ENCODE measurements around the gene SUPT4H1. TPM values are rescaled to one million over a fixed set of nuclear protein-coding genes. Genes with fewer than 3 reads are reported as not detected.

SUPT4H1 gene
- total RNA-seq, 1 experiment from 2014 or later, result 50.2 TPM

GRCh38 chr17:58332778-58333735 is 18.9 kb downstream of the SUPT4H1 start:
- H4K20me1 ChIP-seq (ENCODE audit: insufficient read depth, low read depth, low read length), result peaks cover 17% of the 10 kb centered on the region; the same call in 1 of the 2 replicates
- peak; percentile 94 for DNase-seq
- H3K27ac ChIP-seq (ENCODE audit: low read length), result peak overlapping the region; percentile 100
- H3K4me2 ChIP-seq (ENCODE audit: low read depth, low read length, poor library complexity, severe bottlenecking), result peak overlapping the region; percentile 92
- H3K9ac ChIP-seq (ENCODE audit: low read length), result peak overlapping the region; percentile 98
- H3K9me3 ChIP-seq (ENCODE audit: low read length), result no peaks in the 10 kb centered on the region
- H3K9me2 ChIP-seq (replicated peaks; ENCODE audit: insufficient read depth, low read length), result no peaks in the 10 kb centered on the region
- H3K4me1 ChIP-seq (ENCODE audit: low read length), result peaks cover 75% of the 10 kb centered on the region
- H2AFZ ChIP-seq (ENCODE audit: low read length), result no peak overlapping the region
- peaks cover 13% of the 10 kb centered on the region for H3K79me2 ChIP-seq (ENCODE audit: low read length)
- no peaks in the 10 kb centered on the region for H3K27me3 ChIP-seq (ENCODE audit: low read length)
- H3K36me3 ChIP-seq (ENCODE audit: insufficient read depth, low read length), result peaks cover 22% of the 10 kb centered on the region
- H3K4me3 ChIP-seq (ENCODE audit: low read length), result peak overlapping the region; percentile 88

- H2AFZ ChIP-seq (ENCODE audit: low read length), result no peak overlapping the region
- H3K9ac ChIP-seq (ENCODE audit: low read length), result peak overlapping the region; percentile 98
Measured at GRCh38 chr17:58331815-58332777, 19.9 kb downstream of the SUPT4H1 start.

GRCh38 chr17:58330997-58331814 is 20.8 kb downstream of the SUPT4H1 start:
- H3K36me3 ChIP-seq (ENCODE audit: insufficient read depth, low read length), result peaks cover 22% of the 10 kb centered on the region
- H3K4me1 ChIP-seq (ENCODE audit: low read length), result peaks cover 69% of the 10 kb centered on the region
- no peaks in the 10 kb centered on the region for H3K27me3 ChIP-seq (ENCODE audit: low read length)
- peak overlapping the region; percentile 100 for H3K27ac ChIP-seq (ENCODE audit: low read length)
- H3K4me3 ChIP-seq (ENCODE audit: low read length), result peak overlapping the region; percentile 88
- peak overlapping the region; percentile 94 for H3K9ac ChIP-seq (ENCODE audit: low read length)
- H4K20me1 ChIP-seq (ENCODE audit: insufficient read depth, low read depth, low read length), result peaks cover 17% of the 10 kb centered on the region; the same call in 1 of the 2 replicates
- peak; percentile 93 for DNase-seq
- no peak overlapping the region for H2AFZ ChIP-seq (ENCODE audit: low read length)
- no peaks in the 10 kb centered on the region for H3K9me2 ChIP-seq (replicated peaks; ENCODE audit: insufficient read depth, low read length)
- H3K4me2 ChIP-seq (ENCODE audit: low read depth, low read length, poor library complexity, severe bottlenecking), result peak overlapping the region; percentile 72
- H3K9me3 ChIP-seq (ENCODE audit: low read length), result no peaks in the 10 kb centered on the region
- peaks cover 13% of the 10 kb centered on the region for H3K79me2 ChIP-seq (ENCODE audit: low read length)

More at GRCh38 chr17:58331815-58332777, 19.9 kb downstream of the SUPT4H1 start:
- H3K79me2 ChIP-seq (ENCODE audit: low read length), result peaks cover 13% of the 10 kb centered on the region
- peak; percentile 99 for DNase-seq
- no peaks in the 10 kb centered on the region for H3K9me3 ChIP-seq (ENCODE audit: low read length)
- no peaks in the 10 kb centered on the region for H3K27me3 ChIP-seq (ENCODE audit: low read length)
- peak overlapping the region; percentile 100 for H3K27ac ChIP-seq (ENCODE audit: low read length)
- peaks cover 22% of the 10 kb centered on the region for H3K36me3 ChIP-seq (ENCODE audit: insufficient read depth, low read length)
- no peaks in the 10 kb centered on the region for H3K9me2 ChIP-seq (replicated peaks; ENCODE audit: insufficient read depth, low read length)
- H3K4me3 ChIP-seq (ENCODE audit: low read length), result peak overlapping the region; percentile 88
- peak overlapping the region; percentile 92 for H3K4me2 ChIP-seq (ENCODE audit: low read depth, low read length, poor library complexity, severe bottlenecking)
- H3K4me1 ChIP-seq (ENCODE audit: low read length), result peaks cover 76% of the 10 kb centered on the region
- peaks cover 17% of the 10 kb centered on the region; the same call in 1 of the 2 replicates for H4K20me1 ChIP-seq (ENCODE audit: insufficient read depth, low read depth, low read length)

GRCh38 chr17:58330538-58330996 is 21.4 kb downstream of the SUPT4H1 start:
- Histone ChIP-seq H3K9me3 (ENCODE audit: low read length) (no peaks in the 10 kb centered on the region), H3K4me1 (ENCODE audit: low read length) (peaks cover 67% of the 10 kb centered on the region), H3K27ac (ENCODE audit: low read length) (peak overlapping the region; percentile 100), H3K79me2 (ENCODE audit: low read length) (peaks cover 13% of the 10 kb centered on the region), H4K20me1 (ENCODE audit: insufficient read depth, low read depth, low read length) (peaks cover 17% of the 10 kb centered on the region; the same call in 1 of the 2 replicates), H3K4me3 (ENCODE audit: low read length) (peak overlapping the region; percentile 88), H3K36me3 (ENCODE audit: insufficient read depth, low read length) (peaks cover 22% of the 10 kb centered on the region), H3K9ac (ENCODE audit: low read length) (peak overlapping the region; percentile 94), H3K27me3 (ENCODE audit: low read length) (no peaks in the 10 kb centered on the region), H2AFZ (ENCODE audit: low read length) (no peak overlapping the region), H3K9me2 (replicated peaks; ENCODE audit: insufficient read depth, low read length) (no peaks in the 10 kb centered on the region), H3K4me2 (ENCODE audit: low read depth, low read length, poor library complexity, severe bottlenecking) (peak overlapping the region; percentile 72)
- DNase-seq, result no peak

- peak overlapping the region; percentile 100 for H3K27ac ChIP-seq (ENCODE audit: low read length)
- peak overlapping the region; percentile 88 for H3K4me3 ChIP-seq (ENCODE audit: low read length)
- H3K4me2 ChIP-seq (ENCODE audit: low read depth, low read length, poor library complexity, severe bottlenecking), result peak overlapping the region; percentile 72
- no peak overlapping the region for H2AFZ ChIP-seq (ENCODE audit: low read length)
- H3K9me3 ChIP-seq (ENCODE audit: low read length), result no peaks in the 10 kb centered on the region
- H3K9ac ChIP-seq (ENCODE audit: low read length), result peak overlapping the region; percentile 94
- peaks cover 22% of the 10 kb centered on the region for H3K36me3 ChIP-seq (ENCODE audit: insufficient read depth, low read length)
- peaks cover 17% of the 10 kb centered on the region; the same call in 1 of the 2 replicates for H4K20me1 ChIP-seq (ENCODE audit: insufficient read depth, low read depth, low read length)
- peaks cover 13% of the 10 kb centered on the region for H3K79me2 ChIP-seq (ENCODE audit: low read length)
- H3K4me1 ChIP-seq (ENCODE audit: low read length), result peaks cover 67% of the 10 kb centered on the region
- H3K9me2 ChIP-seq (replicated peaks; ENCODE audit: insufficient read depth, low read length), result no peaks in the 10 kb centered on the region
- H3K27me3 ChIP-seq (ENCODE audit: low read length), result no peaks in the 10 kb centered on the region
- peak; percentile 97 for DNase-seq
Measured at GRCh38 chr17:58329810-58330537, 22.0 kb downstream of the SUPT4H1 start.

- Histone ChIP-seq H3K9me3 (ENCODE audit: low read length) (no peaks in the 10 kb centered on the region), H4K20me1 (ENCODE audit: insufficient read depth, low read depth, low read length) (peaks cover 17% of the 10 kb centered on the region; the same call in 1 of the 2 replicates), H3K9ac (ENCODE audit: low read length) (peak overlapping the region; percentile 42), H3K4me3 (ENCODE audit: low read length) (no peak overlapping the region), H3K27me3 (ENCODE audit: low read length) (no peaks in the 10 kb centered on the region), H3K36me3 (ENCODE audit: insufficient read depth, low read length) (peaks cover 22% of the 10 kb centered on the region), H2AFZ (ENCODE audit: low read length) (no peak overlapping the region), H3K4me1 (ENCODE audit: low read length) (peaks cover 59% of the 10 kb centered on the region), H3K79me2 (ENCODE audit: low read length) (peaks cover 13% of the 10 kb centered on the region), H3K9me2 (replicated peaks; ENCODE audit: insufficient read depth, low read length) (no peaks in the 10 kb centered on the region), H3K4me2 (ENCODE audit: low read depth, low read length, poor library complexity, severe bottlenecking) (no peak overlapping the region), H3K27ac (ENCODE audit: low read length) (peak overlapping the region; percentile 100)
- DNase-seq, result peak; percentile 99
Measured at GRCh38 chr17:58329035-58329809, 22.8 kb downstream of the SUPT4H1 start.

Data from Karpas-422 (cell line).